Forelimb muscle (tissue), 1 donor: ENCODE measurements around the gene RPLP2. TPM values are rescaled to one million over a fixed set of nuclear protein-coding genes. Genes with fewer than 3 reads are reported as not detected.

ENCODE experiments used
- DNase-seq: peaks from one replicate; pipeline ENCODE4 v3.0.0-alpha.2; 2013; ENCODE audit warnings: low read depth
- polyA plus RNA-seq: library from polyadenylated mRNA; unstranded; fragments of 120-200 nt; gene quantifications from one replicate; pipeline ENCODE4 v1.2.1, GENCODE V29; 2013; ENCODE audit not compliant: insufficient read length

Gene RPLP2
- polyA plus RNA-seq, 1 donor = 1,639 TPM

DNA sequence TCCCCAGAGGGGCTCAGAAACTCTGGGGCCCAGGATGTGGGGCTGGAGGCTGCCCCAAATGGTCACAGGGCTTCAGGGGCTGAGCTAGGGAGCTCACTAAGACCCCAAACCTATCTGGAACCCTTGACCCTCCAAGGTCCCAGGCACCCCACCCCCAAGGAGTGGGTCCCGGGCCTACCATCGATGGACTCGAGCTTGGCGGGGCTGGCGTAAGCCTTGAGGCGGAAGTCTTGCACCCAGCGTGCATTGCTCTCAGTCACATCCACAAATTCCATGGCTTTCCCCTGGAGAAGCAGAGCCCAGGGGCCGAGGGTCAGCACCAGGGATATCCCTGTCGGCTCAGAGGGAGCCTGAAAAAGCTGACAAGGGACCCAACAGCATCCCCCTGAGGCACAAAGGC lies 35.9 kb upstream of the RPLP2 start:
- DNase-seq = no peak

DNA sequence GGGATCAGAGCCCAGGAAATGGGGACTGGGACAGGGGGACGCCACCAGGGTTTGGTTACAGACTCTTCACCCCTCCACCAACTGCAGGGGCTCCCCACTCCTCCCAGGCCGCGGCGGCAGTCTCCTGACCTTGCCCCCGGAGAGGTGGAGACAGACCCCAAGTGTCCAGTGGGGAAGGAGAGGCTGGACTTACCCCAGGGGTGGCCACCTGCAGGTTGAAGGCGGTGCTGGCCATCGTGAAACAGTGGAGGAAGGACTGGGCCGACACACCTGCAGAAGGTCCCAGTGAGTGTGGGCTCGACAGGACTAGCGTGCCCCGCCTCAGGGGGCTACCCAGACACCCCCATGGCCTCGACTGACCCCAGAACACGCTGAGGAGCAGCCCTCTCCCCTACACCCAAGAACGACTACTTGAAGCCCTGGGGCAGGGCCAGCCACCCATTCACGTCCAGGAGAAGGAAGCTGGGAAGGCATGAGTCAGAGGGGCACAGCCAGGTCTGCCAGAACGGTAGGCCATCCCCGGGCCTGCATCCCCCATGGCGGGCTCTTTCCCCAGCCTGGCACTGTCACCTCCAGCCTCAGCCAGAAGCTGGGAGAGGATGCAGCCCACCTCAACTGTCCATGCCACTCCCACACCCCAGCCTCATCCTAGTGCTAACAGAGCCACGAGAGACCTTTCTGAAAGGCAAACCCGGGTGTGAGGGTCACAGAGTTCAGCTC lies 34.7 kb upstream of the RPLP2 start:
- no peak for DNase-seq

DNA sequence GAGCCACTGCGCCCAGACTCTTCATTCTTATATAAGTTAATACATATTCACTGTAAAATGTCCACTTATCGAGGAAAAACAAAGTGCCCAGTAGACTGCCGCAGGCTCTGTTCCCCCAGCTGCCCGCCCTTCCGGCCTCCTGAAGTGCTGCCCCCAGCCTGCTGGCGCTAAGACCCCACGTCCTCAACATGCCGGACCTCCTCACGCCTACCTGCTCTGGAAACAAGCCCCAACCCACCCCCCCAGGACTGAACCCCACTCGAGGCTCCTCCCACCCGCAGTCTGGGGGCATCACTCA lies 33.6 kb upstream of the RPLP2 start:
- no peak for DNase-seq

DNA sequence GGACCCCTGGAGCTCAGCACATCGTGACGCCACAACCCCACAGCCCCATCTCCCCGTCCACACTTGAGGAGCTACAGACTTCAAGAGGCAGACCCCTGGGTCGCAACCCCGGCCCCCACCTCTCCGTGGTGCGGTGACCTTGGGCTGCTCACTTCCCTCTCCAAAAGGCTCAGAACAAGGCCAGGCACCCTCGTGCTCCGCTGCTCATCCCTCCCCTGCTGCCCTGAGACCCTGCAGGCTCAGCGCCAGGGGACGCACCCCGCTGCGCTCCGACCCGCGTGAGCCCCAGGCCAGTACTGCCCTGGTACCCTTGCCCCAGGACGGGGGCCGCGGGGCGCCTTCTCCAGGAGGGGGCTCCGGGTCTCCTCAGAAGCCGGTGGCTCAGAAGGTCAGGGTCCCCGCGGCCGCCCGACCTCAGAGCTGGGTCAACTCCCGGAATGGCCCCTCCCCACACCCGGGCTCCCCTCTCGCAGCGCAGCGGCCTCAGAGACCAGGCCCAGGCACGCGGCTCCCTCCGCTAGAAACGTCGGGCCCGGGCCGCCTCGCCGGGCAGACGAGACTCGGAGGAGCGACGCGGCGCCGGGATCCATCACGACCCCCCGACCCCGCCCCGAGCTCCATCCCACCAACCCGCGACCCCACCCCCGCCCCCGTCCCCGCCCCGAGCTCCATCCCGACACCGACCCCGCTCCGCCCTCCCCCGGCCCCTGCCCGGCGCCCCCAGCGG lies 33.0 kb upstream of the RPLP2 start:
- no peak for DNase-seq

DNA sequence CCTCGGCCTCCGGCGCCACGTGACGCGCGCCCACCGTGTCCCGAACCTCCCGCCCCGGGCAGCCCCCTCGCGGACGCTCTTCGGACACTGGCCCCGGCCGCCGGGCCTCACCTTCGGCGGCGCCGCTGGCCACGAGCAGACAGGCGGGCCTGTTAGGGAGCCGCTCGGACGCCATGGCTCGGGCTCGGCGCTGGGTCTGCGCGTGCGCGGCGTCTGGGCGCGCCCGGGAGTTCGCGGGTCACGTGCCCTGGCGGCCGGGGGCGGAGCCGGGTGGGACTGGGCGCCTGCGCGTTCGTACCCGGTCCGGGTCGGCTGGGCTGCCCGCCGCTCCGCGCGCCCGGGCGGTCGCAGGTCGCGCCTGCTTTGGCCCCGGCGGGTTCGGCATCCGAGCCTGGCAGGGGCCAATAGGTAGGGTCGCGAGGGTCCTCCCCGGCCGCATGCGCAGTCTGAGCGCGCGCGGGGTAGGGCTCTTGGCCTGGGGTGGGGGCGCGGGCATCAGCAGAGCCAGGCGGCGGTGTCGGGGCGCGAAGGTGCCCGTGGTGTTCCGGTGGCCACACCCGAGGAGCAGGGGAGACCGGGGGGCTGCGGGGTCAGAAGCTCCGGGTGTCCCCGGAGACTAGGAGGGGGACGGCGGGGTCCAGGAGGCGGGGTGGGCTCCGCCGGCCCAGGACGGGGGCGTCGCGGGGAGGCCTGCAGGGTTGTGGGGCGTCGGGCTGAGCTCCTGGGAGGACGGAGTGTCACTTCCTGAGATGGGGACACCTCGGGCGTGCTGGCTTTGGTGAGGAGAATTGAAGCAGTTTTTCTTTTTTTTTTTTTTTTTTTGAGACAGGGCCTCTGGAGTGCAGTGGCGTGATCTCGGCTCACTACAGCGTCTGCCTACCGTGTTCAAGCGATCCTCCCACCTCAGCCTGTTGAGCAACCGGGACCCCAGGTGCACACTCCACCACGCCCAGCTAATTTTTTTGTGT lies 32.2 kb upstream of the RPLP2 start, which contains the start of gene GATD1:
Gene GATD1, minus strand, starts transcription at position 200 of the 968 bp plus-strand sequence. Its CDS starts 25 bp downstream, at position 175.
- no peak for DNase-seq

DNA sequence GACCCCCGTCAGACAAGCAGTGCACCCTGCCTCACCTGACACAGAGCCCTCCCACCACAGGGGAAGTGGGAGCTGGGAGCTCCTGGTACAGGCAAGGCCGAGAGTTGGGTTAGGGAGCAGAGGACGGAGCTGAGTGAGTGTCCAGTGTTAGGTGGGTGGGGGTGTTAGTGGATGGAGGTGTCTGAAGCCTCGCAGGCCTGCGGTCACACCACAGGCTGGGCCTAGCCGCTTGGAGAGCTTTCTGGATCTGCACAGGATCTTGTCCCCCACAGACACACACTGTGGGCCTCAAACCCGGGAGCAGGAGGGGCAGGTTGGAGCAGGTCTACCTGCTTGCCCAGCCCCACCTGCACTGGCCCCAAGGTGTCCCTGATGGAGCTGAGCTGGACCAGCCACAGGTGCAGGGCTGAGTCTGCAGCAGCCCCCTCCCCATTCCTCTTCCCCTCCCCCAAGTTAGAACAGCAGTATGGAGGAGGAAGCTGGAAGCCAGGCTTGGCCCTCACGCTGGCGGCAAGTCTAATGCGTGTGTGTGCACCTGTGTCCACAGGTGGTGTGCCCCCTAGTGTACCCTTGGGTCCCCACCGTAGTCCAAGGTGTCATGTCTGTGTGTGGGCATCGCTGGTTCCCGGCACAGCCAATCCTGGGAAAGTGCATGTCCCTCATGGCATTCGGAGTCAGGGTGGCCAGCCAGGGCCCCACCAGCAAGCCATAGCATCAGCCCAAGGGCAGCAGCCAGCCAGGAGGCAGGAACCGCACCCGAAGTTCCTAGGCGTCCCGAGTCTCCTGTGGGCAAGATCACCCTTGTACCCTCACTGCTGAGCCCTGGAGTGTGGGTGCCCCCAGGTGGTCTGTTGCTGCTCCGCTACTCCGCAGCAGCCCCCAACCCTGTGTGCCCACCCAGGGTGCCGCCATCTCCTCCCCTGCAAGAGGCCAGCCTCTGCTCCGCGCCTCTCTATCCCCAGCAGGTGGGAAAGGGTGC lies 30.5 kb upstream of the RPLP2 start:
- no peak for DNase-seq

DNA sequence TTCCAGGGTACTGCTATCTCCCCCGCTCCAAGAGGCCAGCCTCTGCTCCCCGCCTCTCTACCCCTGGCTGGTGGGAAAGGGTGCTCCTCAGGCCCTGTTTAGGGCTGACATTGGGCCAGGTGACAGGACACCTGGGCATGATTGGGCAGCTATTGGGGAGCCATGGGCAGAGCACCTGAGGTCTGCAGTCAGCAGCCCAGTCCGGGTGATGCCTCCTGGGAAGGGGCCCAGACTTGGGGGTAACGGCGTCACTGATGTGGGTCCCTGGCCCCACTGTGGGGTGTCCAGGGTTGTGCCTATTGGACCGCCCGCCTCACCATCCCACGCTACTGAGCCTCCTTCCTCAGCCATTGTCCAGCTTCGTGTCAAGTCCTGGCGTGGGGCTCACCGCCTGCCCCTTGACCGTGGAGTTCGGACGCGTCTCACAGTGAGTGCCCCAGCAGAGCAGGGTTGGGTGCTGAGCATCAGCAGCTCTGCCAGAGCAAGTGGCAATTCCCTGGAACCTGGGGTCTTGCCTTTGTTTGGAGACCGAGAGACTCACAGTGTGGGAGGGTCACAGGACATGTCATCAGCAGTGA lies 29.7 kb upstream of the RPLP2 start:
- DNase-seq = no peak

DNA sequence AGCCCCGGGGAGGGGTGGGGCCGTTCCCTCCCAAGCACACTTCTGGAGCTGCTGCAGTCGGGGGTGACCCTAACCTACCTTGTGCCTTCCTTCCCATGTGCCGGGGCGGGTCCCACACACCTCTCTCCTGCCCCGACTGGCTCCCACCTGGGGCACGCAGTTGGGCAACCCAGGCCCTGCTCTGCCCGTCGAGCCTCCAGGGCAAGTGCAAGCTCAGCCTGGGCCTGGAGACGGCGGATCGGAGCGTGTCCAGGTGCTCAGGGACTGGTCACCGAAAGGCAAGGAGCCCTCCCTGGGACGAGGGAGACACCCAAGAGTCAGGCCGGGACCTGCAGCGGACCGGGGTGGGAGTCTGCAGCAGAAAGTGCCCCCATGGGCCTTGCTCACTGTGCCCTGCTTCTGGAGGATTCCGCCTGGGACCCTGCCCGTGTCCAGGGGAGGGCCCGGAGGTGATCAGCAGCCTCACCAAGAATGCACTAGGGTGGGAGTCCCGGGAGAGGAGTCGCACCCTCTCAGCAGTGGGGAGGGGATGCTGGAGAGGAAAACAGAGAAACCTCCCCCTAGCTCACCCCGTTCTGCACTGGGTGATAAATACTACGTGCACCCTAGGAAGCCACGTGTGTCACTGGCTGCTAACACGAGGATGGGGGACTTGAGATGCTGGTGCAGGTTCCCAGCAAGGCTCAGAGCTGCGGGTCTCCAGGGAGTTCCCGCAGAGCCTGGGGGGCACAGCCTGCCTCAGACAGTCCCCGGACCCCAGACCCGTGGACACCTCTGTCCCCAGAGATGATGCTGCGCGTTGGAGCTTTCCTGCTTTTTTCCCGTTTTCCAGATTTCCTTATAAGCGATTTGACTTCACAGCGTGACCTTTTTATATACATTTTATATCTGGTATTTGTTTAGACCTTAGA lies 27.2 kb upstream of the RPLP2 start:
- no peak for DNase-seq

DNA sequence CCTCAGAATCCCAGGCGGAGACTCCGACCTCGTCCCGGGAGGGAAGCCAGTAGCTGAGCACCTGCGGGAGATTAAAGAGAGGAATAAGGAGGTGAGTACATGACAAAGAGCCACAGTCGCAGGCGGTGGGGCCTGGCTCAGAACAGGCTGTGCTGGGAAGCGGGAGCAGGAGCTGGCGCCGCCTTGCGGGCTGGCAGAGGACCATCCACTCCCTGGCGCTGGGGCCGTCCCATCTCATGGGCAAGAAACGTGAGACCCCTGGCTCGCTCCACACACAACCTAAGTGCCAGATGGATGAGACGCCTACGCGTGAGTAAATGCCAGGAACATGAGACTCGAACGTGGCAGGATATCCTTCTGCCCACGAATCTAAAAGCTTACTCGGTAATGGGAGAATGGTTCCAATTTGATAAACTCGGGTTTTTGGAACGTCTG lies 26.2 kb upstream of the RPLP2 start:
- DNase-seq = no peak

DNA sequence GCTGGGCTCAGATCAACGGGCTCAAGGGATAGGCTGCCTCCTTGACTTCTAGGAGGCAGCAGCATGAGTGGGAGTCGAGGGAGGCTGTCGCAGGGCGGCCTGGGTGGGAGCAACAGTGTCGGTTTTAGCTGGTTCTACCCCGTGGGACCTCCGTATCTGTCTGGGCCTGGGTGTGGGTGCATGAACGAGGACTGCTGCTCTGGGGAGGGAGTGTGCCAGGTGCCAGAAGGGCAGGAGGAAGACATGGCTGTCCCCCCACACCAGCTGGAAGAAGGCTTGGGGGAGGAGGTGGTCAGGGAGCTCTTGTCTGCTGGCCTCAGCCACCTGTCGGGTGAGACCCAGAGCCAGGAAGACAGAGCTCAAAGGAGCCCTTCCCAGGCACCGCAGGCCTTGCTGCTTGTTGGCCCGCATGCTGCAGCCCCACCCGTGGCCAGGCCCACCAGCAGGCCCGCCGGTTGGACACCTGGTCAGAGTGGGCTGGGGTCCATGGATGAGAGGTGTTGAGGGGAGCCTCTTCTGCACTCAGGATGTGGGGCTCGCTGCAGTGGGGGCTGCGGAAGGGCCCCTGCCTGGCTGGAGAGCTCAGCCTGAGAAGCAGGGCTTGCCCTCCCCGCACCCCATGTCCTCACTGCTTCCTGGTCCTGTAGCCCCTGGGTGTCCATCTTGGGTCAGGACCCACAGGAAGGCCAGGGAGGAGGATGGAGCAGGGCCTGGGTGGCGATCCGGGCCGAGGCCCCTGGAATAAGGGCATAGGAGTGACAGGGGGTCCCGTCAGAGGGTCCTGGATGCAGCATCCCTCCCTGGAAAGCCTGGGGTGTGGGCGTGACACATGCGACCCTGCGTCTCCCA lies 23.3 kb upstream of the RPLP2 start:
- no peak for DNase-seq

DNA sequence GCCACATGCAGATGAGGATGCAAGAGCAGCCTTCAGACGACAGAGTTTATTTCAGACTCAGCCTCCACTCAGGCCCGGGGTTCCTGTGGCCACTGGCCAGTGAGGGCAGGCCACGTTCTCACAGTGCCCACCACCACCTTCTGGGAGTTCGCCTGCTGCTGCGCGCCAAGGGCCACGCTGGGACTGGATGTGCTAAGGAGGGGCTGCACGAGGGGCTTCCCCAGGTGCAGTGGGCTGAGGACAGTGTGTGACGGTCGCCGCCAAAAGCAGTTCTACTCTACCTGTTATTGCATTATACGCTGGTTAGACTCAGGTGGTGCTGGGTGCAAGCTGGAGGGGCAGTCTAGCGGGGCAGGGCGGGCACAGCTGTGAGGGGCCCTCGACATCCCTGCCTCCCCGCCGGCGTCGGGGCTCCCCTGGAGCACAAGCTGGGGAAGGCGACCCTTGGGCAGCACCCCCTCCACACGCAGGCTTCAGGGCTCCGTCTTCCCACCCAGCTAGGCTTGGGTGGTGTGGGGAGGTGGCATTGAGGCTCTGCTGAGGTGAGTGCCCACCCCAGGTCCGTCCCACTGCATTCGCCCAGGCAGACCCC lies 22.6 kb upstream of the RPLP2 start:
- DNase-seq = no peak

DNA sequence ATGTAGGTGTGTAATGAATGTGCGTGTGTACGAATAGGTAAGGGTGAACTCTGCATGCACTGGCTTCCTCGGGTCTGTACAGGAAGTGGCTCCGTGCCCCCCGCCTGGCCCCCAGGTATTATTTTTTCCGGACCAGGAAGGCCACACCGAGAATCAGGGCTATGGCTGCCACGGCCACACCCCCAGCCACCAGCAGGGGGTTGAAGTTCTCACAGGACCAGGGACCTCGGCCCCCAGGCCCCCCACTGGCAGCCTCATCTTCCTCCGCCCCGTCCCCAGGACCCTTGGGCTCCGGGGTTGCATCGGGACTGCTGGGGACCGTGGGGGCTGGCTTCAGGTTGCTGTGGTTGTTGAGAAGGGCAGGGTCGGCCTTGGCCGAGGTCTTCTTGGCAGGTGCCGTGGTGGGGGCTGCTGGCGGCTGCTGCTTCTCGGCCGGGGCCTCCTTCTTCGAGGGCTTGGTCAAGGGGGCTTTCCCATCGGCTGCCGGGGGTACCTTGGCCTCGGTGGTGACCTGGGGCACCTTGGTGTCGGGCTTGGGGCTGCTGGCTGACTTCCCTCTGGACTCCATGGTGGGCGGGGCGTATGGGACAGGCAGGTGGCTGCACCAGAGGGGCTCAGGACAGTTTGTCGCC lies 21.6 kb upstream of the RPLP2 start:
- DNase-seq = no peak

DNA sequence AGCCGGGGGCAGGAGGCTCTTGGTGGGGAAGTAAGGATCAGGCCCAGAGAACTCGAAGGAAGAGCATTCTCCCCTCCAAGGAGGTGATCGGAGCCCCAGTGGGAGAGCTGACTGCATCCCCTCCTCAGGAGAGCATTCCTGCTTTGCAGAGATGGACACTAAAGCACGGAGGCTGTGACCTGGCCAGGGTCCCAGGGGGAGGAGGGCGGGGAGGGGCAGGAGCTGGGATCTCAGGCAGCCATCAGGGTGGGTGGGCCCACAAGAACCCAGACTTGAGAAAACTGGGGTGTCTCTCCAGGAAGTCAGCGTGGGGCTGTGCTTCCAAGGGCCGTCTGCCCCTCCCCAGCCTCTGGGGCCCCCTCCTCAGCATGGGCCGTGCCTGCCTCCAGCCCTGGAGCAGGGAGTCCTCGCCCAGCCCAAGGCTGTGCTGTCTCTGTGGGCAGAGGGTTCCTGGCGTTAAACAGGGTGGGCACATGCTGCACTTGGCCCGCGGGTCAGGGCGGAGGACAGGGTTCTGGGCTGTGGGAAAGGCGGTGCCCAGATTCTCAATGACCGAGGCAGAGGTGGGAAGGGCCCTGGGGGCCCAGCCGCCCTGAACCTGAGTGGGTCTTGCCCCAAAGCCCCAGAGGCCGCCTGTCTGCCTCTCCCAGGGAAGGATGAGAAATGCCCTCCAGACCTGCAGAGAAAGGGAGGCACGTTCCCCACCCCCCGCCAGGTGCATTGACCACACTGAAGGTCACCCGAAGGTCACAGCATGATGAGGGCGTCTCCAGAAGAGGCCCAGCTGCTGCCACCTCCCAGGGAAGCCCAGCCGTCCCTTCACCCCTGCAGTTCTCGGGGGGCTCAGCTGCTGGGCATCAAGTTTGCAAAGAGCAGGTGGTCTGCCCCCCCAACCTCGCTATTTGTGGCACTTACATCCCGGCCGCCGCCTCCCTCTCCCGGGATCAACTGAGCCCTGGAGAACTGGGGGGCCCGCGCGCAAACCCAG lies 20.5 kb upstream of the RPLP2 start:
- DNase-seq = no peak

DNA sequence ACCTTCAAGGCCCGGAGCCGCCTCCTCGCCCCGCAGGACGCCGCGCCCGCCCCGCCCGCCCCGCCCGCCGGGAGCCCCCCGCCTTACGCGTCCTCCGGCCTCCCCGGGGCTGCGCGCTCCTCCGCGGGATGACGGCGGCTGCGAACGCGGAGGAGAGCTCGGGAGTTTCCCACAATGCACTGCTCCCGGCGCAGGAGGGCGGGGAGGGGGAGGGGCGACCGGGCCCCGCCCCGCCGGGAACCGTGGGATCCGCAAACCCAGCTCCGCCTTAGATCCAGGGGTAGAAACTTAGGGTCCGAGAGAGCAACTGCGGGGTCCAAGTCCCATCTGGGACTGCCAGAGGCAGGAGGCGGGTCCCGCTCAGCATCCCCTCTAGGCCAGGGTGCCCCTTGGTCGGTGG lies 19.8 kb upstream of the RPLP2 start, which contains the start of gene CEND1:
Gene CEND1, minus strand, starts transcription at position 148 of the 400 bp plus-strand sequence. CDS start 1,514 bp downstream, outside the sequence.
- no peak for DNase-seq

DNA sequence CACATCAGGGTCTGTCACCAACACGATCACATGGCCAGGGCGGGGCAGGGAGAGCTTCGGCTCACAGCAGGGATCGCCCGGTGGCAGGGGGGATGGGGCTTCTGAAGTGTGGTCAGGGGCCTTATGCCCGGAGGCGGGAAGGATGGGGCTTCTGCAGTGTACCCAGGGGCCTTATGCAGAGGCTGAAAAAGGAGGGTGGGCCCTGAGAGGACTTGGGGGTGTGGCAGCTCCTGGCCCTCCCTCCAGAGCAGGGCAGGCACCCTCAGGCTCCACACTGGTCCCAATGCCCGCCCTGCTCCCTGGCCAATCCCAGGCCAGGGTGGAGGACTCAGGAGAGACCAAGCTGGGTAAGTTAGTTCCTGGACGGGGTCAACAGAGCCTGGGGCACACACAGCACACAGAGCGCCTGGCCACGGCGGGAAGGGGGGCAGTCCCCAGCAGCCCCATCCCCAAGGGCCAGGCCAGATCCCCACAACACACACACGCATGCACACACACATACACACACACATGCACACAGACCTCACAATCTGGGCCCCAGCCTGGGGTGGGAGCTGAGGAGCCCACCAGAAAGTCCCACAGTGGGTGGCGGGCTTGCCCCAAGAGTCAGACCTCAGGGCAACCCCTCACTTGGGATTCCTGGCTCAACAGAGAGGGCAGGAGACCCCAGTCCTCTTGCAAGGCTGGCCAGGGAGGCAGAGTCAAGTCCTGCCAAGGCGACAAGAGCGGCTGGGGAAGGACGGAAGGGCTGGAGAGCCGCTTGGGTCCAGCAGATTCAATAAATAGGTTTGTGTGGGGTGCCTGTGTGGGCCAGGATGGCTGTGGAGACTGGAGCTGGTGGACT lies 18.8 kb upstream of the RPLP2 start:
- DNase-seq = no peak
